ENCODE results near the gene LRRFIP1. TPM values are rescaled to one million over a fixed set of nuclear protein-coding genes. Genes with fewer than 3 reads are reported as not detected.

The LRRFIP1 gene
- polyA plus RNA-seq, 1 experiment = 50.4 TPM

DNA sequence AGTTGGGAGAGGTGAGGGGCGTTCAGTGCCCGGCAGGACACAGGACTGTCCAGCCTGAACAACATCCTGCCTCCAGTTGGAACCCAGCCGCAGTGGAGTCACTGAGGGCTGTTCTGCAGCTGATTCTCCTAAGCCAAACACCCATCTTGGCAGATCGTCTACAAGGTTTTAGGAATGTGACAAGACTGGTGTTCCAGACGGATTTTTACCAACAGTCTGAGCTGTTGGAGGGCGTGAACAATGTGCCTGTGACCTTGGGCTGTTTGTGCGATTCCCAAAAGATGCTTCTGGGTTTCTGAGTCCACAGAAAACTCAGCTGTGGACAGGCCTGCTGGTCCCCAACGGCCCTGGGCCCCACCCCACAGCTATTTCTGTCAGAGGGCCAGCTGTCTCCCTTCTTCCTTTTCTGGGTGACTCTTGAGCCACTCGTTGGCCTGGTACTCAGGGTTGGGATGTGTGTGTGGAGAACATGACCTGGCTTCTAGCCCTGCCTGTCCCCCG lies 5.7 kb downstream of the LRRFIP1 start:
- no peak for DNase-seq (ENCODE audit: low read depth)
- TF ChIP-seq, protein P1, sequence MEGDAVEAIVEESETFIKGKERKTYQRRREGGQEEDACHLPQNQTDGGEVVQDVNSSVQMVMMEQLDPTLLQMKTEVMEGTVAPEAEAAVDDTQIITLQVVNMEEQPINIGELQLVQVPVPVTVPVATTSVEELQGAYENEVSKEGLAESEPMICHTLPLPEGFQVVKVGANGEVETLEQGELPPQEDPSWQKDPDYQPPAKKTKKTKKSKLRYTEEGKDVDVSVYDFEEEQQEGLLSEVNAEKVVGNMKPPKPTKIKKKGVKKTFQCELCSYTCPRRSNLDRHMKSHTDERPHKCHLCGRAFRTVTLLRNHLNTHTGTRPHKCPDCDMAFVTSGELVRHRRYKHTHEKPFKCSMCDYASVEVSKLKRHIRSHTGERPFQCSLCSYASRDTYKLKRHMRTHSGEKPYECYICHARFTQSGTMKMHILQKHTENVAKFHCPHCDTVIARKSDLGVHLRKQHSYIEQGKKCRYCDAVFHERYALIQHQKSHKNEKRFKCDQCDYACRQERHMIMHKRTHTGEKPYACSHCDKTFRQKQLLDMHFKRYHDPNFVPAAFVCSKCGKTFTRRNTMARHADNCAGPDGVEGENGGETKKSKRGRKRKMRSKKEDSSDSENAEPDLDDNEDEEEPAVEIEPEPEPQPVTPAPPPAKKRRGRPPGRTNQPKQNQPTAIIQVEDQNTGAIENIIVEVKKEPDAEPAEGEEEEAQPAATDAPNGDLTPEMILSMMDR (IDR thresholded peaks at IDR 0.05; ENCODE audit: insufficient read depth, low read depth, low read length) = no peak
- CTCF ChIA-PET = interaction anchor here (1.0 kb wide), 1 partner anchor 112 kb away, joined by 5 read pairs; no protein-coding TSS in a partner anchor
- Histone ChIP-seq H3K4me3 (ENCODE audit: low read depth, low read length) (no peak overlapping the region), H3K36me3 (ENCODE audit: control insufficient read depth, insufficient read depth, low read length) (peaks cover 3% of the 10 kb centered on the region; the same call in 1 of the 2 replicates), H3K27me3 (ENCODE audit: control insufficient read depth, insufficient read depth, low read length) (no peaks in the 10 kb centered on the region)
- POLR2A ChIA-PET = no interaction called here

DNA sequence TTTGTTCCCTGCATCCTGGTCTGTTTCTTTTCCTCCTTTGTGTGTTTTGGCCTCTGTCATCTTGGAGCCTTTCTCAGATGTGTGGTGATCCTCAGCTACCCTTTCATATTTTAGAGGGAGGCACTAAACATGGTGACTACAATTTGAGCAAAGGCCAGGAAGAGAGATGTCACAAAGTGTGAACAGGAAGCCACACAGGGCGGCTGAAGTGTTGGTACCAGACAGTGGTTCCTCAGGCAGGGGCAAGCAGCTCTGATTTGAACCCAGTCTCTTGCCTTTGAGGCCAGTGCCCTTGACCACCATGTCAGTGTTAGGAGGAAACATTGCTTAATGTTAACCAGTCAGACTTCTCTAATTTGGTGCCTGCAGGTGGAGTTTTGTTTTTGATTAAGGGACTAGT lies 9.2 kb downstream of the LRRFIP1 start:
- TF ChIP-seq, protein P1 (IDR thresholded peaks at IDR 0.05; ENCODE audit: insufficient read depth, low read depth, low read length) = no peak
- no peaks in the 10 kb centered on the region; the same call in 1 of the 2 replicates for H3K36me3 ChIP-seq (ENCODE audit: control insufficient read depth, insufficient read depth, low read length)
- ChIA-PET POLR2A (no interaction called here), CTCF (no interaction called here)
- H3K4me3 ChIP-seq (ENCODE audit: low read depth, low read length) = no peak overlapping the region
- DNase-seq (ENCODE audit: low read depth) = no peak
- no peaks in the 10 kb centered on the region for H3K27me3 ChIP-seq (ENCODE audit: control insufficient read depth, insufficient read depth, low read length)

DNA sequence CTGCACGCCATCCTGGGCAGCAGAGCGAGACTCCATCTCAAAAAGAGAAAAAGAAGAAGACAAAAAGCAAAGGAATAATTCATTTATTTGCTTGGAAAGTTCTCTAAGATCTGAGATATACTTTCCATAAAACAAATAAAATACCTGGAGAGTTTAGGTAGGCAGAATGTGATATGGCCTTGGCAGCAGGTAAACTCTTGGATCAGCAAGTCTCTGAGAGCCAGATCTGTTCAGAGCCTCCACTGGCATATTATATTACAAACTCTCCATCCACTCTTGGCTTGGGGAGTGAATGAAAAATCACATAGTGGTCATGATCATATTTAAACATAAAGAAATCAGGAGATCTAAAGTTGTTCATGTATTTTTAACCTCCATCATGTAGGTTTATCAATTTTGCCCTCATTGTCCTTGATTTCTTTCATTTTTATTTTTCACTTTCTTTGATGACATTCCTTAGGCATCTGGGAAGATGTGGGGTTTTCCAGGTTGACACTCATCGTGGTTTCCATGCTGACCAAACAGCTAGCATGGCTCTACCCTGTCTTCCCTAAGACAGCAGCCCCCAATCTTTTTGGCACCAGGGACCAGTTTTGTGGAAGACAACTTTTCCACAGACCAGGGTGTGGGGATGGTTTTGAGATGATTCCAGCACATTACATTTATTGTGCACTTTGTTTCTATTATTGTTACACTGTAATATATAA lies 10.2 kb downstream of the LRRFIP1 start:
- TF ChIP-seq, protein P1 (IDR thresholded peaks at IDR 0.05; ENCODE audit: insufficient read depth, low read depth, low read length) = no peak
- ChIA-PET CTCF (interaction anchor here (1.0 kb wide), 1 partner anchor 47 kb away, joined by 3 read pairs; no protein-coding TSS in a partner anchor), POLR2A (no interaction called here)
- peaks cover 2% of the 10 kb centered on the region; the same call in 1 of the 2 replicates for H3K36me3 ChIP-seq (ENCODE audit: control insufficient read depth, insufficient read depth, low read length)
- no peak for DNase-seq (ENCODE audit: low read depth)
- H3K27me3 ChIP-seq (ENCODE audit: control insufficient read depth, insufficient read depth, low read length) = no peaks in the 10 kb centered on the region
- no peak overlapping the region for H3K4me3 ChIP-seq (ENCODE audit: low read depth, low read length)

DNA sequence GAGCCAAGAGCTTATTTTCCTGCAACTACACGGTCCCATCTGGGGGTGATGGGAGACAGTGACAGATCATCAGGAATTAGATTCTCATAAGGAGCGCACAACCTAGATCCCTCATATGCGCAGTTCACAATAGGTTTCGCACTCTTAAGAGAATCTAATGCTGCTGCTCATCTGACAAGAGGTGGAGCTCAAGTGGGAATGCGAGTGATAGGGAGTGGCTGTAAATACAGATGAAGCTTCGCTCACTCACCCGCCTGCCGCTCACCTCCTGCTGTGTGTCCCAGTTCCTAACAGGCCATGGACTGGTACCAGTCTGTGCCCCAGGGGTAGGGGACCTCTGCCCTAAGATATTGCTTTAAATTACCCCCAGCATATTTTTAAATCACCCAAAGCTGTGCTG lies 10.8 kb downstream of the LRRFIP1 start:
- TF ChIP-seq, protein P1 (IDR thresholded peaks at IDR 0.05; ENCODE audit: insufficient read depth, low read depth, low read length) = no peak
- CTCF ChIA-PET = interaction anchor here (0.5 to 1.0 kb wide), 2 partner anchors 47 to 112 kb away, joined by 3 read pairs; no protein-coding TSS in a partner anchor

DNA sequence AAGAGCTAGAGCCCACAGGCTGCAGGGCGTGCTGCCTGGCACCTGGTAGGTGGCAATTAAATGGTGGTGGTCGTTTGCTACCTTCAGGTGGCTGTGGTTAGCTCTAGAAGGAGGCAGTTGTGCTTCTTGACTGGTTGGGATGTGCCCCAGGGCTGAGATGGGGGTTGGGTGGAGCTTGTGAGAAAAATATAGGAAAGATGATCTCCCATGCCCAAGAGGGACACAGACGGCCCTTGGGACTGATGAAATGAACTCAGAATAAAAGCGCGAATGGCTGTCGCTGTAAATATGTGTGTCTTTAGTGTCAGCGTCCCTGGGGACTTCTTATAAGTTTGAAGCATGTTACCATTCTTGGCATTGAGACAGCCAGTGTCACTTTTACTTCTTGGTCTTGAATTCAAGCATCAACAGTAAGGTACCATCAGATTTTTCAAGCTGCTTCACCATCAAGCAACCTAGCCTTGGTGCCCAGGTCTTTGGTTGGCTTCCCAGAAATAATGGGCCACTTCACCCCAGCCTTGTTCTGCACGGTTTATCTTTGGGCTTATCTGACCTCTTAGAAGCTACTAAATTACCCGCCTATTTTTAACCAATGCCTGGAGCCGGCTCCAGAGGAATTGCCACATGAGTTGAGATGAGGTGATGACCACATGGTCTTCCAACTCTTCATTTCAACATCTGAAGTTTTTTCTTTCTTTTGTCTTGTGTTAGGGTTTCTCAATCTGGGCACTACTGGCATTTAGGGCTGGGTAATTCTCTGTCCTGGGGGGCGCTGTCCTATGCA lies 11.9 kb downstream of the LRRFIP1 start:
- POLR2A ChIA-PET = no interaction called here
- CTCF ChIA-PET = interaction anchor here (0.6 kb wide), 1 partner anchor 697 kb away, joined by 3 read pairs; no protein-coding TSS in a partner anchor
- DNase-seq (ENCODE audit: low read depth) = no peak

More for the DNA sequence above, 10.8 kb downstream of the LRRFIP1 start:
- no peak overlapping the region for H3K4me3 ChIP-seq (ENCODE audit: low read depth, low read length)
- no peaks in the 10 kb centered on the region for H3K27me3 ChIP-seq (ENCODE audit: control insufficient read depth, insufficient read depth, low read length)
- POLR2A ChIA-PET = no interaction called here
- no peak for DNase-seq (ENCODE audit: low read depth)
- H3K36me3 ChIP-seq (ENCODE audit: control insufficient read depth, insufficient read depth, low read length) = peaks cover 2% of the 10 kb centered on the region; the same call in 1 of the 2 replicates

More for the DNA sequence above, 11.9 kb downstream of the LRRFIP1 start:
- H3K36me3 ChIP-seq (ENCODE audit: control insufficient read depth, insufficient read depth, low read length) = peaks cover 2% of the 10 kb centered on the region; the same call in 1 of the 2 replicates
- no peak overlapping the region for H3K4me3 ChIP-seq (ENCODE audit: low read depth, low read length)
- TF ChIP-seq, protein P1 (IDR thresholded peaks at IDR 0.05; ENCODE audit: insufficient read depth, low read depth, low read length) = no peak
- no peaks in the 10 kb centered on the region for H3K27me3 ChIP-seq (ENCODE audit: control insufficient read depth, insufficient read depth, low read length)
